HT1080 (cell line): Measurements from ENCODE around the gene PGAP3. TPM values are rescaled to one million over a fixed set of nuclear protein-coding genes. Genes with fewer than 3 reads are reported as not detected.

Experiments used
- DNase-seq: peaks from one replicate; pipeline ENCODE4 v3.0.0-alpha.2; 2015; ENCODE audit warnings: low read depth
- total RNA-seq: library from RNA; depleted of rRNA; stranded (reverse); fragments of >200 nt; shearing (Covaris generic); gene quantifications from 2 replicates; pipeline ENCODE4 v1.2.3, GENCODE V29; 2014

The PGAP3 gene
- total RNA-seq, 1 experiment from 2014 or later, result 4.3 TPM

- DNase-seq, result no peak
Observed at GRCh38 chr17:39672522-39673334, 15.1 kb downstream of the PGAP3 start.

- DNase-seq, result no peak
Observed at GRCh38 chr17:39671651-39672521, 16.0 kb downstream of the PGAP3 start.

GRCh38 chr17:39670746-39671145, 17.1 kb downstream of the PGAP3 start:
- no peak for DNase-seq

- DNase-seq, result no peak
Observed at GRCh38 chr17:39669897-39670735, 17.7 kb downstream of the PGAP3 start.

GRCh38 chr17:39667945-39668924, 19.6 kb downstream of the PGAP3 start, which contains the start of gene PNMT:
PNMT (plus strand) TSS chr17:39668453; CDS start chr17:39668476, 23 bp downstream.
- DNase-seq, result no peak

GRCh38 chr17:39667262-39667944, 20.5 kb downstream of the PGAP3 start:
- DNase-seq, result no peak

GRCh38 chr17:39666601-39667261, 21.1 kb downstream of the PGAP3 start:
- DNase-seq, result no peak

- no peak for DNase-seq
Observed at GRCh38 chr17:39666231-39666600, 21.6 kb downstream of the PGAP3 start.

- no peak for DNase-seq
Observed at GRCh38 chr17:39665642-39666224, 22.1 kb downstream of the PGAP3 start.

GRCh38 chr17:39664581-39665561, 23.0 kb downstream of the PGAP3 start, which contains the start of gene TCAP:
TCAP (plus strand) TSS chr17:39665349; CDS start chr17:39665360, 11 bp downstream.
- no peak for DNase-seq

- DNase-seq, result peak; percentile 31
Observed at GRCh38 chr17:39663688-39664580, 23.9 kb downstream of the PGAP3 start.

- DNase-seq, result no peak
Observed at GRCh38 chr17:39663340-39663687, 24.5 kb downstream of the PGAP3 start.

GRCh38 chr17:39662551-39663339, 25.1 kb downstream of the PGAP3 start:
- no peak for DNase-seq

- DNase-seq, result no peak
Observed at GRCh38 chr17:39661744-39662541, 25.9 kb downstream of the PGAP3 start.
